ENCODE results near the gene PDE11A. TPM values are rescaled to one million over a fixed set of nuclear protein-coding genes. Genes with fewer than 3 reads are reported as not detected.

PDE11A gene
- total RNA-seq, 1 experiment from 2014 or later: 0.13 TPM

- H3K27ac ChIP-seq (ENCODE audit: insufficient read length, low read depth, low read length): no peak overlapping the region
- H3K9me3 ChIP-seq (ENCODE audit: control insufficient read depth, low read depth, low read length): no peaks in the 10 kb centered on the region
- H3T11ph ChIP-seq (ENCODE audit: low read length): no peak overlapping the region
- Mint-ChIP-seq H3K4me1 (peaks cover 0 to 4% of the 10 kb centered on the region in 2 experiments; a peak in 1 of 4 replicates), H3K27me3 (ENCODE audit: low read depth) (peaks cover 5% of the 10 kb centered on the region), H3K27ac (no peak overlapping the region), H3K4me3 (no peak overlapping the region), H3K9me3 (no peaks in the 10 kb centered on the region), H3K36me3 (ENCODE audit: insufficient read depth in 1 of 3, low read depth in 3 of 3) (no peaks in the 10 kb centered on the region)
- no peak overlapping the region for H2BK15ac ChIP-seq (ENCODE audit: low read depth, low read length)
- no peak overlapping the region for H2BK20ac ChIP-seq (ENCODE audit: low read depth, low read length, poor library complexity, severe bottlenecking)
- H3K23ac ChIP-seq (ENCODE audit: insufficient read length, low read depth, low read length): no peak overlapping the region
- no peak overlapping the region for H3K18ac ChIP-seq (ENCODE audit: insufficient read length, low read depth, low read length)
- H3K4ac ChIP-seq (ENCODE audit: low read depth, low read length): no peak overlapping the region
- H2BK5ac ChIP-seq (ENCODE audit: insufficient read length, low read length): no peak overlapping the region
- H3K4me2 ChIP-seq (ENCODE audit: insufficient read depth, insufficient read length, low read length): no peak overlapping the region
- TF ChIP-seq, protein P1, sequence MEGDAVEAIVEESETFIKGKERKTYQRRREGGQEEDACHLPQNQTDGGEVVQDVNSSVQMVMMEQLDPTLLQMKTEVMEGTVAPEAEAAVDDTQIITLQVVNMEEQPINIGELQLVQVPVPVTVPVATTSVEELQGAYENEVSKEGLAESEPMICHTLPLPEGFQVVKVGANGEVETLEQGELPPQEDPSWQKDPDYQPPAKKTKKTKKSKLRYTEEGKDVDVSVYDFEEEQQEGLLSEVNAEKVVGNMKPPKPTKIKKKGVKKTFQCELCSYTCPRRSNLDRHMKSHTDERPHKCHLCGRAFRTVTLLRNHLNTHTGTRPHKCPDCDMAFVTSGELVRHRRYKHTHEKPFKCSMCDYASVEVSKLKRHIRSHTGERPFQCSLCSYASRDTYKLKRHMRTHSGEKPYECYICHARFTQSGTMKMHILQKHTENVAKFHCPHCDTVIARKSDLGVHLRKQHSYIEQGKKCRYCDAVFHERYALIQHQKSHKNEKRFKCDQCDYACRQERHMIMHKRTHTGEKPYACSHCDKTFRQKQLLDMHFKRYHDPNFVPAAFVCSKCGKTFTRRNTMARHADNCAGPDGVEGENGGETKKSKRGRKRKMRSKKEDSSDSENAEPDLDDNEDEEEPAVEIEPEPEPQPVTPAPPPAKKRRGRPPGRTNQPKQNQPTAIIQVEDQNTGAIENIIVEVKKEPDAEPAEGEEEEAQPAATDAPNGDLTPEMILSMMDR (conservative IDR thresholded peaks at IDR 0.05): no peak
- no peak overlapping the region for H2BK120ac ChIP-seq (ENCODE audit: low read depth, low read length, poor library complexity, severe bottlenecking)
- H4K20me1 ChIP-seq (ENCODE audit: control insufficient read depth, insufficient read depth, insufficient read length): no peaks in the 10 kb centered on the region
- no peak overlapping the region for H4K8ac ChIP-seq (replicated peaks; ENCODE audit: insufficient read length, low read depth, low read length)
- no peak overlapping the region for H2AFZ ChIP-seq (ENCODE audit: low read length)
- H3K14ac ChIP-seq (ENCODE audit: insufficient read depth, low read length): no peak overlapping the region
- WGBS (ENCODE audit: extremely low coverage, insufficient read length, low lambda C conversion rate): no CpG with 5 or more reads among the region's 2 CpGs
- no peak overlapping the region for H3K9ac ChIP-seq (ENCODE audit: extremely low read depth, insufficient read length, low read length)
- no peaks in the 10 kb centered on the region for H3K4me1 ChIP-seq (ENCODE audit: insufficient read depth, low read length)
- no peak overlapping the region for H2AK5ac ChIP-seq (ENCODE audit: insufficient read length, low read length)
- no peak overlapping the region for H4K5ac ChIP-seq (ENCODE audit: insufficient read length, low read depth, low read length)
- H3K79me1 ChIP-seq (ENCODE audit: insufficient read depth, low read depth, low read length, poor library complexity, severe bottlenecking): no peaks in the 10 kb centered on the region
- no peak for DNase-seq
- H4K91ac ChIP-seq (ENCODE audit: insufficient read length, low read depth, low read length): no peak overlapping the region
- H3K56ac ChIP-seq (ENCODE audit: insufficient read length, low read depth, low read length): no peak overlapping the region
- H2BK12ac ChIP-seq (ENCODE audit: insufficient read length, low read depth, low read length): no peak overlapping the region
- no peaks in the 10 kb centered on the region for H3K79me2 ChIP-seq (ENCODE audit: insufficient read depth, low read length)
- no peaks in the 10 kb centered on the region for H3K23me2 ChIP-seq (ENCODE audit: insufficient read length, low read depth, low read length, poor library complexity, severe bottlenecking)
- no peaks in the 10 kb centered on the region for H3K27me3 ChIP-seq (ENCODE audit: insufficient read depth, low read length)
These were observed 13.5 kb downstream of the PDE11A start for GRCh38 chr2:178059111-178059510.
